Tibial nerve (tissue), 4 donors: Measurements from ENCODE around the gene BST1. TPM values are rescaled to one million over a fixed set of nuclear protein-coding genes. Genes with fewer than 3 reads are reported as not detected.
A peak's percentile ranks its signal among the peaks of the same experiment; 100 is the strongest.

Source experiments
- DNase-seq, 2 donors: peaks; one replicate each; pipeline ENCODE4 v3.0.0-alpha.2; 2019; ENCODE audit warnings: low spot score in 2 of 2
- H3K27ac ChIP-seq, 4 donors: fragments of 200-600 bp; sonication (generic) in 3 of 4; one replicate each; pipeline ENCODE4 v1.5.1; 2017 to 2019; ENCODE audit warnings: mild to moderate bottlenecking in 1 of 4
- H3K27me3 ChIP-seq, 2 donors: fragments of 200-600 bp; sonication (generic) in 1 of 2; one replicate each; pipeline versions ENCODE4 v1.5.1 to v1.6.0; 2017 to 2019
- H3K36me3 ChIP-seq, 3 donors: fragments of 200-600 bp; sonication (generic); one replicate each; pipeline ENCODE4 v1.5.1; 2018 to 2019
- H3K4me1 ChIP-seq, 4 donors: fragments of 200-600 bp; sonication (generic) in 3 of 4; one replicate each; pipeline ENCODE4 v1.5.1; 2017 to 2019
- H3K4me3 ChIP-seq, 4 donors: fragments of 200-600 bp; sonication (generic) in 3 of 4; one replicate each; pipeline ENCODE4 v1.5.1; 2017 to 2019; ENCODE audit warnings: mild to moderate bottlenecking in 1 of 4, moderate library complexity in 1 of 4
- H3K9me3 ChIP-seq, 4 donors: fragments of 200-600 bp; sonication (generic) in 3 of 4; one replicate each; pipeline ENCODE4 v1.5.1; 2017 to 2019
- CTCF ChIP-seq, 5 experiments: fragments of 200-600 bp in 3 of 5; fragments of 450-650 bp in 2 of 5; sonication (generic) in 3 of 5; IDR thresholded peaks; one replicate each; pipeline ENCODE4 v1.5.1; 2016 to 2019; ENCODE audit warnings: antibody characterized with exemption in 5 of 5, mild to moderate bottlenecking in 3 of 5, moderate library complexity in 2 of 5
- EP300 ChIP-seq, 2 donors: sonication (generic); formaldehyde crosslinking; IDR thresholded peaks; one replicate each; pipeline ENCODE4 v1.6.1; 2017; ENCODE audit warnings: antibody characterized with exemption in 2 of 2, mild to moderate bottlenecking in 1 of 2
- POLR2A ChIP-seq, 2 donors: fragments of 450-650 bp; IDR thresholded peaks; one replicate each; pipeline ENCODE4 v1.6.1; 2017; ENCODE audit warnings: antibody characterized with exemption in 2 of 2, mild to moderate bottlenecking in 2 of 2, moderate library complexity in 2 of 2
- WGBS, 2 donors: methylation state at CpG; one replicate each; pipeline ENCODE4 v1.1.5; 2018; 5-methylcytosine and 5-hydroxymethylcytosine counted together
- total RNA-seq, 4 donors: library from RNA; depleted of rRNA; stranded (reverse); fragments of >200 nt; gene quantifications; one replicate each; pipeline ENCODE4 v1.1.0, GENCODE V29; 2016

Gene BST1
- total RNA-seq, 4 donors from 2014 or later: 7.3 to 21.0 (median 11.9) TPM

- WGBS, 2 donors: 89 to 94% methylated on average over 5 of the region's 5 CpGs
- Histone ChIP-seq H3K27me3 (no peaks in the 10 kb centered on the region), H3K27ac (peak overlapping the region in 1 of 4 donors; percentile 10), H3K4me3 (no peak overlapping the region), H3K4me1 (peaks cover 0 to 9% (median 0%) of the 10 kb centered on the region in 4 donors), H3K9me3 (no peaks in the 10 kb centered on the region), H3K36me3 (no peaks in the 10 kb centered on the region)
- peak in 1 of 2 donors; percentile 70 for DNase-seq
- TF ChIP-seq EP300 (IDR thresholded peaks at IDR 0.05): peak; percentile 51 to 71
- TF ChIP-seq POLR2A (IDR thresholded peaks at IDR 0.05): no peak
- TF ChIP-seq CTCF (IDR thresholded peaks at IDR 0.05): no peak
Observed at GRCh38 chr4:15659768-15660570, 42.9 kb upstream of the BST1 start.

- TF ChIP-seq CTCF (IDR thresholded peaks at IDR 0.05) (no peak), EP300 (IDR thresholded peaks at IDR 0.05) (peak in 1 of 2 donors; percentile 71), POLR2A (IDR thresholded peaks at IDR 0.05) (no peak)
- Histone ChIP-seq H3K9me3 (no peaks in the 10 kb centered on the region), H3K36me3 (no peaks in the 10 kb centered on the region), H3K27ac (peak overlapping the region in 2 of 4 donors; percentile 11 to 29), H3K4me1 (no peaks in the 10 kb centered on the region), H3K27me3 (no peaks in the 10 kb centered on the region), H3K4me3 (no peak overlapping the region)
- WGBS, 2 donors: 87 to 93% methylated on average over 3 of the region's 3 CpGs
- no peak for DNase-seq
Observed at GRCh38 chr4:15665753-15666365, 37.0 kb upstream of the BST1 start.

- H3K27me3 ChIP-seq: no peaks in the 10 kb centered on the region
Observed at GRCh38 chr4:15667006-15667405, 35.9 kb upstream of the BST1 start.

GRCh38 chr4:15668566-15669435 lies 34.1 kb upstream of the BST1 start:
- Histone ChIP-seq H3K36me3 (no peaks in the 10 kb centered on the region), H3K27me3 (no peaks in the 10 kb centered on the region), H3K4me1 (no peaks in the 10 kb centered on the region), H3K4me3 (no peak overlapping the region), H3K27ac (no peak overlapping the region), H3K9me3 (no peaks in the 10 kb centered on the region)
- DNase-seq: no peak
- TF ChIP-seq EP300 (IDR thresholded peaks at IDR 0.05) (no peak), POLR2A (IDR thresholded peaks at IDR 0.05) (no peak), CTCF (IDR thresholded peaks at IDR 0.05) (no peak)
- 56 to 70% methylated on average over 1 of the region's 1 CpG for WGBS, 2 donors

More at GRCh38 chr4:15667006-15667405, 35.9 kb upstream of the BST1 start:
- no peak overlapping the region for H3K4me3 ChIP-seq
- no peaks in the 10 kb centered on the region for H3K36me3 ChIP-seq
- H3K9me3 ChIP-seq: no peaks in the 10 kb centered on the region
- WGBS, 2 donors: 95% methylated on average over 4 of the region's 4 CpGs
- TF ChIP-seq POLR2A (IDR thresholded peaks at IDR 0.05): no peak
- no peak for DNase-seq
- no peak overlapping the region for H3K27ac ChIP-seq
- H3K4me1 ChIP-seq: no peaks in the 10 kb centered on the region

- H3K4me1 ChIP-seq: no peaks in the 10 kb centered on the region
- H3K27me3 ChIP-seq: no peaks in the 10 kb centered on the region
- no peak for DNase-seq
- H3K27ac ChIP-seq: no peak overlapping the region
- no peaks in the 10 kb centered on the region for H3K9me3 ChIP-seq
- H3K4me3 ChIP-seq: no peak overlapping the region
- no peaks in the 10 kb centered on the region for H3K36me3 ChIP-seq
- WGBS, 2 donors: 71 to 84% methylated on average over 3 of the region's 3 CpGs
- TF ChIP-seq CTCF (IDR thresholded peaks at IDR 0.05): no peak
- no peak for TF ChIP-seq POLR2A (IDR thresholded peaks at IDR 0.05)
- TF ChIP-seq EP300 (IDR thresholded peaks at IDR 0.05): no peak
Observed at GRCh38 chr4:15670576-15670975, 32.3 kb upstream of the BST1 start.
